DND-41 (cell line): ENCODE measurements around the gene ACTMAP.
A peak's percentile ranks its signal among the peaks of the same experiment; 100 is the strongest.

Experiments
- ATAC-seq: fragments of 200-7000 bp; cut with Tn5 transposase; 3 replicates; pipeline ENCODE4 v1.9.1; 2021; ENCODE audit warnings: low read depth; ENCODE audit not compliant: insufficient read depth
- DNase-seq: peaks from one replicate; pipeline ENCODE4 v3.0.0-alpha.2; 2020
- H2AFZ ChIP-seq: 2 replicates; pipeline ENCODE4 v1.6.0; 2012; ENCODE audit warnings: low read depth, low read length
- H3K27ac ChIP-seq: 2 replicates; pipeline ENCODE4 v1.5.1; 2012; ENCODE audit warnings: low read length, inconsistent platforms
- H3K27me3 ChIP-seq: fragments of 200-600 bp; sonication (generic); 2 replicates; pipeline ENCODE4 v1.6.0; 2012; ENCODE audit warnings: low read length, mild to moderate bottlenecking, inconsistent platforms; ENCODE audit not compliant: insufficient read depth, poor library complexity
- H3K36me3 ChIP-seq: 2 replicates; pipeline ENCODE4 v1.5.1; 2012; ENCODE audit warnings: low read length, inconsistent platforms; ENCODE audit not compliant: insufficient read depth
- H3K4me1 ChIP-seq: 2 replicates; pipeline ENCODE4 v1.5.1; 2012; ENCODE audit warnings: mild to moderate bottlenecking, low read length; ENCODE audit not compliant: insufficient read depth
- H3K4me2 ChIP-seq: 2 replicates; pipeline ENCODE4 v1.6.0; 2012; ENCODE audit warnings: mild to moderate bottlenecking, moderate library complexity, low read length, inconsistent platforms; ENCODE audit not compliant: insufficient read depth
- H3K4me3 ChIP-seq, 2 experiments: fragments of 200-600 bp in 1 of 2; shearing (Covaris generic) in 1 of 2; 2 replicates each; pipeline ENCODE4 v1.5.1; 2012 to 2016; ENCODE audit warnings: inconsistent platforms in 2 of 2, low read length in 2 of 2, mild to moderate bottlenecking in 2 of 2, low read depth in 1 of 2, moderate library complexity in 1 of 2
- H3K79me2 ChIP-seq: 2 replicates; pipeline ENCODE4 v1.6.0; 2012; ENCODE audit warnings: low read length, inconsistent platforms; ENCODE audit not compliant: insufficient read depth
- H3K9ac ChIP-seq: 2 replicates; pipeline ENCODE4 v1.6.0; 2012; ENCODE audit warnings: low read depth, mild to moderate bottlenecking, inconsistent platforms, low read length, moderate library complexity
- H3K9me3 ChIP-seq: 2 replicates; pipeline ENCODE4 v1.5.1; 2012; ENCODE audit warnings: low read length, moderate library complexity, mild to moderate bottlenecking, inconsistent platforms; ENCODE audit not compliant: insufficient read depth, severe bottlenecking
- H4K20me1 ChIP-seq: 2 replicates; pipeline ENCODE4 v1.6.0; 2012; ENCODE audit warnings: low read length; ENCODE audit not compliant: insufficient read depth
- CTCF ChIP-seq: IDR thresholded peaks from 2 replicates; pipeline ENCODE4 v1.5.1; 2012; ENCODE audit warnings: borderline replicate concordance, low read length, moderate library complexity, mild to moderate bottlenecking; ENCODE audit not compliant: poor library complexity, severe bottlenecking; ENCODE audit errors: extremely low read depth
- EZH2 ChIP-seq: IDR thresholded peaks from 3 replicates; pipeline ENCODE4 v1.6.1; 2012; ENCODE audit warnings: borderline replicate concordance, low read depth, mild to moderate bottlenecking, moderate library complexity, low read length, inconsistent platforms; ENCODE audit not compliant: severe bottlenecking

Gene ACTMAP

GRCh38 chr19:40719414-40719894 is 30.8 kb downstream of the ACTMAP start:
- H3K9ac ChIP-seq = 0 out of 2 replicates have a peak overlapping the region, but pooled peaks have one; percentile 80
- no peaks in the 10 kb centered on the region for H3K9me3 ChIP-seq
- peak overlapping the region; percentile 96 for H3K4me2 ChIP-seq
- peaks cover 59% of the 10 kb centered on the region for H3K79me2 ChIP-seq
- H3K36me3 ChIP-seq = peaks cover 16% of the 10 kb centered on the region
- H3K4me3 ChIP-seq = peak overlapping the region in 1 of 2 experiments; percentile 23; a peak in 1 of 4 replicates
- TF ChIP-seq CTCF (no peak), EZH2 (no peak)
- no peak overlapping the region for H2AFZ ChIP-seq
- H3K4me1 ChIP-seq = peaks cover 59% of the 10 kb centered on the region
- peaks cover 2% of the 10 kb centered on the region; the same call in 1 of the 2 replicates for H4K20me1 ChIP-seq
- ATAC-seq (no peak), DNase-seq (no peak)
- H3K27me3 ChIP-seq = no peaks in the 10 kb centered on the region
- no peak overlapping the region for H3K27ac ChIP-seq

GRCh38 chr19:40718774-40719391 is 31.4 kb downstream of the ACTMAP start:
- peaks cover 64% of the 10 kb centered on the region for H3K4me1 ChIP-seq
- no peak for DNase-seq
- H4K20me1 ChIP-seq = peaks cover 2% of the 10 kb centered on the region; the same call in 1 of the 2 replicates
- H3K27ac ChIP-seq = peak overlapping the region; percentile 30; the same call in 1 of the 2 replicates
- ATAC-seq = no peak
- H3K27me3 ChIP-seq = no peaks in the 10 kb centered on the region
- peak overlapping the region; percentile 80 for H3K9ac ChIP-seq
- TF ChIP-seq EZH2 (no peak), CTCF (no peak)
- H3K79me2 ChIP-seq = peaks cover 60% of the 10 kb centered on the region
- peak overlapping the region; percentile 96 for H3K4me2 ChIP-seq
- H3K9me3 ChIP-seq = no peaks in the 10 kb centered on the region
- H3K36me3 ChIP-seq = peaks cover 10% of the 10 kb centered on the region
- no peak overlapping the region for H2AFZ ChIP-seq
- H3K4me3 ChIP-seq = peak overlapping the region in 1 of 2 experiments; percentile 84; a peak in 3 of 4 replicates

GRCh38 chr19:40717880-40718773 is 32.1 kb downstream of the ACTMAP start:
- no peak for ATAC-seq
- TF ChIP-seq CTCF (no peak), EZH2 (no peak)
- no peak for DNase-seq
- Histone ChIP-seq H3K4me3 (peak overlapping the region; percentile 52 to 84; a peak in 3 of 4 replicates), H3K9me3 (no peaks in the 10 kb centered on the region), H3K27me3 (no peaks in the 10 kb centered on the region), H3K4me1 (peaks cover 65% of the 10 kb centered on the region), H3K9ac (peak overlapping the region; percentile 80), H3K4me2 (peak overlapping the region; percentile 96), H3K36me3 (peaks cover 7% of the 10 kb centered on the region; the same call in 1 of the 2 replicates), H3K79me2 (peaks cover 60% of the 10 kb centered on the region), H4K20me1 (peaks cover 2% of the 10 kb centered on the region; the same call in 1 of the 2 replicates), H3K27ac (peak overlapping the region; percentile 65), H2AFZ (no peak overlapping the region)
